Spleen (tissue), 7 donors: Measurements from ENCODE around the gene RFX4.
"Not testable (repeated sequence)": the region's sequence is repeated elsewhere in the genome, so short reads cannot be mapped to it uniquely, and the experiment has no call there.

Experiments
- CTCF ChIP-seq, 11 experiments: fragments of 200-600 bp in 7 of 11; fragments of 450-650 bp in 4 of 11; sonication (generic) in 4 of 11; IDR thresholded peaks in 8 of 11; conservative IDR thresholded peaks in 3 of 11; 1 replicate in 7 of 11; 2 replicates in 4 of 11; pipeline versions ENCODE4 v1.4.0 to v1.8.0; 2016 to 2021; ENCODE audit warnings: antibody characterized with exemption in 11 of 11, inconsistent platforms in 4 of 11, mild to moderate bottlenecking in 1 of 11
- POLR2AphosphoS5 ChIP-seq, 3 donors: sonication (generic); formaldehyde crosslinking; IDR thresholded peaks; one replicate each; pipeline ENCODE4 v1.5.1; 2017; ENCODE audit warnings: antibody characterized with exemption in 3 of 3
- donor health status: DM: no; HTN: no; CAD: no; lungs with moderate emphysema.
- donor health status: DM: no; HTN: no; CAD: no.
- donor health status: DM: no; HTN: no; CAD: no.

DNA sequence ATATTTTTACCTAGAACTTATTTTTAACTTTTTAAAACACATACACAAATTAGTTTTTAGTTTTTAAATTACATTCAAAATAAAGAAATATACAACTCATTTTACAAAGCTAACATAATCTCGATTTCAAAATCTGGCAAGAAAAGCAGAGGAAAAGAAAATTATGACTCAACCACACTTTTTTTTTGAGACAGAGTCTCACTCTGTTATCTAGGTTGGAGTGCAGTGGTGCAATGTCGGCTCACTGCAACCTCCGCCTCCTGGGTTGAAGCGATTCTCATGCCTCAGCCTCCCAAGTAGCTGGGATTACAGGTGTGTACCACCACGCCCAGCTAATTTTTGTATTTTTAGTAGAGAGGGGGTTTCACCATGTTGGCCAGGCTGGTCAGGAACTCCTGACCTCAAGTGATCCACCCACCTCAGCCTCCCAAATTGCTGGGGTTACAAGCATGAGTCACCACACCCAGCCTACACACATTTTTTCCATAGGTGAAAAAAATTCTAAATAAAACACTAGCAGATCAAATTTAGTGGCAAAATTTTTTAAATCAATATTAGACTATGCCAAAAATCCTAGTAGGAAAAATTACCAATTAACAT, 143.9 kb downstream of the RFX4 start:
- TF ChIP-seq CTCF (IDR thresholded peaks at IDR 0.05 in 8 of 11, conservative IDR thresholded peaks at IDR 0.05 in 3 of 11); POLR2AphosphoS5 (IDR thresholded peaks at IDR 0.05): not testable (repeated sequence)
